GM12873 (cell line): ENCODE measurements around the gene SRSF7.

Source experiments
- TF ChIP-seq, protein P1 (sequence below): IDR thresholded peaks from 2 replicates; pipeline ENCODE4 v1.5.1; 2012; ENCODE audit warnings: low read depth, mild to moderate bottlenecking, moderate library complexity, low read length, control low read depth; ENCODE audit not compliant: insufficient read depth; ENCODE audit errors: missing control alignments

SRSF7 gene

DNA sequence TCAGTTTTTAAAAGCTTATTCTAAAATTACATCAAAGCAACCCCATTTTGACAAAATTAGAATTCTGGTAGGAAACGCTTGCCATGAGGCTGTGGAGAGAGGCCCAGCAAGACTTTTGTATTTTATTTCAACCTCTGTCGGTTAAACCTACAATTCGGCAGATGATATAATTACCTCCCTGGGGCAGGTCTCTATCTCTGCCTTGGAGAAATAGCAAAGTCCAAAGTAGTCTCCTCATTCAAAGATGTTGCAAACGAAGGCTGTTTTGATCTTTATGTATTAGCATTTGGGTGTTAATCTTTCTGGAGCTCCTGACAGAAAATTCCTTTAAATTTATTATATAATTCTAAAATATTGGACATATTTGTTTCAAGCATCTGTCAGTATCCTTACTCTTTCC, 49.6 kb downstream of the SRSF7 start:
- TF ChIP-seq, protein P1, sequence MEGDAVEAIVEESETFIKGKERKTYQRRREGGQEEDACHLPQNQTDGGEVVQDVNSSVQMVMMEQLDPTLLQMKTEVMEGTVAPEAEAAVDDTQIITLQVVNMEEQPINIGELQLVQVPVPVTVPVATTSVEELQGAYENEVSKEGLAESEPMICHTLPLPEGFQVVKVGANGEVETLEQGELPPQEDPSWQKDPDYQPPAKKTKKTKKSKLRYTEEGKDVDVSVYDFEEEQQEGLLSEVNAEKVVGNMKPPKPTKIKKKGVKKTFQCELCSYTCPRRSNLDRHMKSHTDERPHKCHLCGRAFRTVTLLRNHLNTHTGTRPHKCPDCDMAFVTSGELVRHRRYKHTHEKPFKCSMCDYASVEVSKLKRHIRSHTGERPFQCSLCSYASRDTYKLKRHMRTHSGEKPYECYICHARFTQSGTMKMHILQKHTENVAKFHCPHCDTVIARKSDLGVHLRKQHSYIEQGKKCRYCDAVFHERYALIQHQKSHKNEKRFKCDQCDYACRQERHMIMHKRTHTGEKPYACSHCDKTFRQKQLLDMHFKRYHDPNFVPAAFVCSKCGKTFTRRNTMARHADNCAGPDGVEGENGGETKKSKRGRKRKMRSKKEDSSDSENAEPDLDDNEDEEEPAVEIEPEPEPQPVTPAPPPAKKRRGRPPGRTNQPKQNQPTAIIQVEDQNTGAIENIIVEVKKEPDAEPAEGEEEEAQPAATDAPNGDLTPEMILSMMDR: no peak

DNA sequence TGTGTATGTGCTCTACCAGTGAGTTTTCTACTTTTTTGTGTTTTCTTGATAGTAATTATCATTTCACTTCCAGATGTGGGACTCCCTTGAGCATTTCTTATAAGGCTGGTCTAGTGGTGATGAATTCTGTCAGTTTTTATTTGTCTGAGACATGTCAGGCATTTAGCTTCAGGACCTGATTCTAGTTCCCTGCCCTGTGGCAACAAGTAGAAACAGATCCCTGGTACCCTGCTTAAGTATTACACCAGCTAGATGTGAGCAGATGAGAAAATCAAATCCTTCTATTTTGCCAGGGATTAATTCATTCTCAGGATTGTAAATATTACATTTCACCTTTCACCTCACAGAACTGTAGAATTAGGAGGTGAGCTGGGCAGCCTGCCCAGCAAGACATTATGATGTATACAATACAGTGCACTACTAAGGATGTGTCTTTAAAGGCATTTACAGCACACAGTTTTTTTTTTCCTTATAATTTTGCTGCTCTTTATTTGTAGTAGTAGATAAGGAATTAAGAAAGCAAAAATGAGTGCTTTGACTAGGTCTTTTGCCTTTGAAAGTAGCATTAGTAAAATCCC, 50.2 kb downstream of the SRSF7 start:
- TF ChIP-seq, protein P1: no peak

DNA sequence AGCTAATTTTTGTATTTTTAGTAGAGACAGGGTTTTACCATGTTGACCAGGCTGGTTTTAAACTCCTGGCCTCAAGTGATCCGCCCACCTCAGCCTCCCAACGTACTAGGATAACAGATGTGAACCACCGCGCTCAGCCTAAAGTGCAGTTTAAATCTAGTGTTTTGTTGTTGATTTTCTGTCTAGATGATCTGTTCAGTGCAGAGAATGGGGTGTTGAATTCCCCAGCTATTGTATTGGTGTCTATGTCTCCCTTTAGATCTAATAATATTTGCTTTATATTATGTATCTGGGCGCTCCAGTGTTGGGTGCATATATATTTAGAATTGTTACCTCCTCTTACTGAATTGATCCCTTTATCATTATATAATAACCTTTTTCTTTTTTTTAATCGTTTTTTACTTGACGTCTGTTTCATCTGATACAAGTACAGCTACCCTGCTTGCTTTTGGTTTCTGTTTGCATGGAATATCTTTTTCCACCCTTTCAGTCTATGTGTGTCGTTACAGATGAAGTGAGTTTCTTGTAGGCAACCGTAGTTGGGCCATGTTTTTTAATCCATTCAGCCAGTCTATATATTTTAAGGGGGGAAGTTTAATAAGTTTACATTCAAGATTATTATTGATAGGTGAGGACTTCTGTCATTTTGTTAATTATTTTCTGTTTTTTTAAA, 50.9 kb downstream of the SRSF7 start:
- TF ChIP-seq, protein P1: no peak

DNA sequence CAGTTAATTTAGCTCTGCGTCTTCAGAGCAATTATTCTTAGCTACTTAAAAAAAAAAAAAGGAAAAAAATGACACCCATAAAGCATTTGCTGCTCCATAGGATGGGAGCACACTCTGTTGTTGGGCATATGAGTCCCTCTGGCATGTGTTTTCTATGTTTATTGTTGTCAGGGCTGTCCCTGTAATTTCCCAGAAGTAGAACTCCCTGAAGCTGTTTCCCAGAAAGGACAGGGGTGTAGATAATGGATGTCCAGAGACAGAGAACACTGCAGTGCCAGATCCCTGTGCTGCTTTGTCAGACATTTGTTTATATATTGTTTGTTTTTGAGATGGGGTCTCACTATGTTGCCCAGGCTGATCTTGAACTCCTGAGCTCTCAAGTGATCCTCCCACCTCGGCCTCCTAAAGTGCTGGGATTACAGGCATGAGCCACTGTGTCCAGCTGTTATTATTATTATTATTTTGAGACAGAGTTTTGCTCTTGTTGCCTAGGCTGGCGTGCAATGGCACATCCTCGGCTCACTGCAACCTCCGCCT, 52.6 kb downstream of the SRSF7 start:
- TF ChIP-seq, protein P1: no peak

DNA sequence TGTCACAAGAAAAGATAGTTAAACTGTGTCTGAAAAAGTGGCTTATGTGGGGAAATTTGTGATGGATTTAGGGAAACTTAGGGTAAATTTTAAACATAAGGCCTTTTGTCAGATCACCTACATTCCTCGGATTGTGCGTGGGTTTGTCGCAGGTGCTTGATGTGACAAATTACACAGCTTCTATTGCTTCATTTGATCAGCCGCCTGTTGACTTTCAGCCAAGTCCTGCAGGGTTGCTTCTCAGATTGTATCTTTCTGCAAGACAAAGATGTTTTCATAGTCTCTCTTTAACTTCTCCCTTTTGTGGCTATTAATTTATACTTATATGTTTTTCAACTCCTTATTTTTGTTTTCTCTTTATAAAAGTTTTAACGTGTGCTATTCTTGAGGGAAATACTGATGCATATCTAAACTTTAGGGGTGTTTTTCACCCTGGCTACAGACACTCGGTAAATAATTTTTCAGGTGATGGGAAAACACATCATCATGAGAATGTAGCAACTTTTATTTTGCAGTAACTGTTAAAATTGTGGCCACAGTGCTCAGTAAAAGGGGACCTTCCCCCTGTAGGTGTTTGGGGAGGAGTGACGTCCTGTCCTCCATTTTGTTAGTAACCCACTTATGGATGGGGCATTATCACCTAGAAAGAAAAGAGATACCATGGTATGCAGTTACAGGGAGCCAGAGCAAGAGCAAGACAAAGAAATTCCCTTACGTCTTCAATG, 53.9 kb downstream of the SRSF7 start:
- TF ChIP-seq, protein P1: no peak
